Breast epithelium (tissue), 4 donors: ENCODE measurements around the gene TMCO4. TPM values are rescaled to one million over a fixed set of nuclear protein-coding genes. Genes with fewer than 3 reads are reported as not detected.

ENCODE experiments used
- DNase-seq, 2 donors: peaks; one replicate each; pipeline ENCODE4 v3.0.0-alpha.2; 2019; ENCODE audit warnings: low spot score in 2 of 2
- H3K27ac ChIP-seq, 2 donors: fragments of 200-600 bp; sonication (generic) in 1 of 2; one replicate each; pipeline ENCODE4 v1.5.1; 2016 to 2019; ENCODE audit warnings: mild to moderate bottlenecking in 1 of 2
- H3K27me3 ChIP-seq, 2 donors: fragments of 200-600 bp; sonication (generic) in 1 of 2; one replicate each; pipeline versions ENCODE4 v1.5.1 to v1.6.0; 2017 to 2019; ENCODE audit warnings: control low read depth in 1 of 2, mild to moderate bottlenecking in 1 of 2
- H3K36me3 ChIP-seq: fragments of 200-600 bp; one replicate; pipeline ENCODE4 v1.5.1; 2019
- H3K4me1 ChIP-seq, 2 donors: fragments of 200-600 bp; sonication (generic); one replicate each; pipeline ENCODE4 v1.5.1; 2016 to 2019; ENCODE audit warnings: control low read depth in 1 of 2
- H3K4me3 ChIP-seq, 3 donors: fragments of 200-600 bp; sonication (generic); 1 replicate in 2 of 3; 2 replicates in 1 of 3; pipeline ENCODE4 v1.5.1; 2016 to 2019; ENCODE audit warnings: mild to moderate bottlenecking in 3 of 3, moderate library complexity in 2 of 3
- H3K9me3 ChIP-seq, 2 donors: fragments of 200-600 bp; sonication (generic) in 1 of 2; one replicate each; pipeline ENCODE4 v1.5.1; 2016 to 2019; ENCODE audit warnings: control low read depth in 1 of 2
- POLR2A ChIP-seq: fragments of 450-650 bp; IDR thresholded peaks from one replicate; pipeline ENCODE4 v1.6.1; 2016; ENCODE audit warnings: antibody characterized with exemption, mild to moderate bottlenecking, moderate library complexity
- POLR2AphosphoS5 ChIP-seq, 3 donors: sonication (generic); formaldehyde crosslinking; IDR thresholded peaks; one replicate each; pipeline ENCODE4 v1.6.1; 2017; ENCODE audit warnings: antibody characterized with exemption in 3 of 3
- intact Hi-C: fragments of 100-400 bp; cut with DNase I; formaldehyde crosslinking; loops from one replicate; pipeline ENCODE4 v1.15.1; 2023; ENCODE audit warnings: low total_unique reads
- total RNA-seq, 3 donors: library from RNA; depleted of rRNA; stranded (reverse); fragments of >200 nt; gene quantifications; one replicate each; pipeline ENCODE4 v1.1.0, GENCODE V29; 2016
- TF ChIP-seq, protein P1 (sequence below), 3 donors: fragments of 450-650 bp; IDR thresholded peaks; one replicate each; pipeline ENCODE4 v1.5.1; 2016 to 2017; ENCODE audit warnings: antibody characterized with exemption in 3 of 3, mild to moderate bottlenecking in 3 of 3, moderate library complexity in 3 of 3

Gene TMCO4
- total RNA-seq, 3 donors from 2014 or later: 26.7 to 44.2 (median 34.1) TPM

DNA sequence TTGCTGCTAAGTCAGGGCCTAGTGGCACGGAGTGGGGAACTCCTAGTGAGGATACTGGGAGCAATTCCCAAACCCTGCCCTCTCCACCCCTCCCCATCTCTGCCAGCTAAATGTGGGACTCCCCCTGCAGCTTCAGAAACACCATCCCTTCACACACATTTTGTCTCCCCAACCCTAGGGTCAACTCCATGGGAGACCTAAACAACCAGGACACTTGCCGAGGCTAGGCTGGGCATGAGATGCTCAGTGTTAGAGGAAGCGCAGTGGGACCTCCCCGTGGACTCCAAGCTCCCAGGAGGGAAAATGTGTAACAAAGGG, 13.9 kb upstream of the TMCO4 start:
- TF ChIP-seq POLR2A (no peak), POLR2AphosphoS5 (IDR thresholded peaks at IDR 0.05) (no peak)
- TF ChIP-seq, protein P1, sequence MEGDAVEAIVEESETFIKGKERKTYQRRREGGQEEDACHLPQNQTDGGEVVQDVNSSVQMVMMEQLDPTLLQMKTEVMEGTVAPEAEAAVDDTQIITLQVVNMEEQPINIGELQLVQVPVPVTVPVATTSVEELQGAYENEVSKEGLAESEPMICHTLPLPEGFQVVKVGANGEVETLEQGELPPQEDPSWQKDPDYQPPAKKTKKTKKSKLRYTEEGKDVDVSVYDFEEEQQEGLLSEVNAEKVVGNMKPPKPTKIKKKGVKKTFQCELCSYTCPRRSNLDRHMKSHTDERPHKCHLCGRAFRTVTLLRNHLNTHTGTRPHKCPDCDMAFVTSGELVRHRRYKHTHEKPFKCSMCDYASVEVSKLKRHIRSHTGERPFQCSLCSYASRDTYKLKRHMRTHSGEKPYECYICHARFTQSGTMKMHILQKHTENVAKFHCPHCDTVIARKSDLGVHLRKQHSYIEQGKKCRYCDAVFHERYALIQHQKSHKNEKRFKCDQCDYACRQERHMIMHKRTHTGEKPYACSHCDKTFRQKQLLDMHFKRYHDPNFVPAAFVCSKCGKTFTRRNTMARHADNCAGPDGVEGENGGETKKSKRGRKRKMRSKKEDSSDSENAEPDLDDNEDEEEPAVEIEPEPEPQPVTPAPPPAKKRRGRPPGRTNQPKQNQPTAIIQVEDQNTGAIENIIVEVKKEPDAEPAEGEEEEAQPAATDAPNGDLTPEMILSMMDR (IDR thresholded peaks at IDR 0.05): no peak
- Histone ChIP-seq H3K27ac (no peak overlapping the region), H3K4me3 (no peak overlapping the region), H3K27me3 (no peaks in the 10 kb centered on the region), H3K36me3 (no peaks in the 10 kb centered on the region), H3K4me1 (peaks cover 0 to 7% of the 10 kb centered on the region in 2 donors), H3K9me3 (no peaks in the 10 kb centered on the region)
- intact Hi-C loops: no loop called here
- DNase-seq: no peak

DNA sequence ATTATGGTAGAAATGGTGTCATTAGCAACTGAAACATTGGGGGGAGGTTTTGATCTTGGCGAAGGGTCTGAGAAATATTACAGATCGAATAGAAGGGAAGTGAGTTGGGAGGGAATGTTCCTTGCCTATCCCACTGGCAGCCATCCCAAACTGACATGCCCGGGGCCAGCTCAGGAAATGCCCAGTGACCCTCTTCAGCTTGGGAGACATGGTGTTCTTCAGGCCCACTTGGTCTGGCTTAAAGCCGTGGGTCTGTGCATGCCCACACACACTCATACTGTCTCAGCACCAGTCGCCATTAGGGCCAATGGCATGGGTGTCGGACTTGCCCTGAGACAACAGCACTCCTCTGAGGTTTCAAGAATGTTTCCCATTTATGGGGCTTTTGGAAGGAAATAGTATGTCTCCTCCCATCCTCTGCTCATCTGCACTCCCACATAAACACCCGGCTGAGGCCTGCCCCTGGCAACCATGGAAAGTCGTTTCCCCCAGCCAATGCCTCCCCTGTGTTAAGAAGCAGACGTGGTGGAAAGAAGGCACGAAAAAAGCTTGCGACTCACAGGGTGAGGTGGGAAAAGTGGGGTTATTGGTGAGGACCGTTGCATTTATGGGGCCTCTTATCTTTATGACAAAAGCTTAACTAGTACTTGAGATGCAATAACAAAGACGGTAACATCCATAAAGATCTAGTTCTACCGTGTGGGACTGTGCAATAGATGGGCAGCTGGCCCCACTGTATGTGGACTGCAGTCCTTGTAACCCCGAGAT, 13.3 kb upstream of the TMCO4 start:
- H3K27me3 ChIP-seq: no peaks in the 10 kb centered on the region
- no peak overlapping the region for H3K27ac ChIP-seq
- intact Hi-C loops: no loop called here
- H3K36me3 ChIP-seq: no peaks in the 10 kb centered on the region
- H3K9me3 ChIP-seq: no peaks in the 10 kb centered on the region
- H3K4me3 ChIP-seq: no peak overlapping the region
- no peak for DNase-seq
- TF ChIP-seq POLR2A (no peak), POLR2AphosphoS5 (IDR thresholded peaks at IDR 0.05) (no peak)
- TF ChIP-seq, protein P1 (IDR thresholded peaks at IDR 0.05): no peak
- H3K4me1 ChIP-seq: peaks cover 0 to 7% of the 10 kb centered on the region in 2 donors

DNA sequence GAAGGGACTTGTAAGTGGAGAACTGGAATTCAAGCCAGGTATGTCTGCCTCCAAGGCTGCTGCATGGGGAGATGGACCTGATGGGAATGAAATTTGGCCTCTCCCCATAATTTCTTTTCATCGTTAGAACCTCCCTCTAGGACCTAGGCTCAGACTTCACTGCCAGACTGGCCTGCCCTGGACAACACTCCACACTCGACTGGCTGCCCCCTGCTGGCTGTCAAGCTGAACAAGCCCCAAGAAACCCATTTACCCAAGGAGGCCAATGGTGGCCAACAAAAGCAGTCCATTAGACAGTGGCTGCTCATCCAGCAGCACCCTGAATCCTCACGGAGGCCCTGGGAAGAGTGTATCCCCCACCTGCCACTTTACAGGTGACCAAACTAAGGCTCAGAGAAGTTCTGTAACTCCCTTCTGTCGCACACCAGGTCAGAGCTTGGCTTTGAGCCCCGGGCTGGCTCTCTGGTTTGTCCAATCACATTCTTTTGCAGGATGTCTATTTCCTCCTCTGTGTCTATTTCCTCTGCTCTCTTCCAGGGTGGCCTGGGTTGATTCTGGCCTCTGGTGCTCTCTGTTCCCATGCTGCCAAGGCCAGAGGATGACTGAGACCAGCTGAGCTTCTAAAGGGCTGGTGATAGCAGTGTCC, 11.6 kb upstream of the TMCO4 start:
- H3K27ac ChIP-seq: peak overlapping the region; percentile 45 to 75
- H3K36me3 ChIP-seq: no peaks in the 10 kb centered on the region
- no peaks in the 10 kb centered on the region for H3K27me3 ChIP-seq
- no peaks in the 10 kb centered on the region for H3K9me3 ChIP-seq
- TF ChIP-seq, protein P1 (IDR thresholded peaks at IDR 0.05): peak in 2 of 3 donors; percentile 27 to 33
- TF ChIP-seq POLR2A: no peak
- no peak overlapping the region for H3K4me3 ChIP-seq
- H3K4me1 ChIP-seq: peaks cover 0 to 7% of the 10 kb centered on the region in 2 donors
- intact Hi-C loops: no loop called here
- peak in 1 of 2 donors; percentile 62 for DNase-seq

DNA sequence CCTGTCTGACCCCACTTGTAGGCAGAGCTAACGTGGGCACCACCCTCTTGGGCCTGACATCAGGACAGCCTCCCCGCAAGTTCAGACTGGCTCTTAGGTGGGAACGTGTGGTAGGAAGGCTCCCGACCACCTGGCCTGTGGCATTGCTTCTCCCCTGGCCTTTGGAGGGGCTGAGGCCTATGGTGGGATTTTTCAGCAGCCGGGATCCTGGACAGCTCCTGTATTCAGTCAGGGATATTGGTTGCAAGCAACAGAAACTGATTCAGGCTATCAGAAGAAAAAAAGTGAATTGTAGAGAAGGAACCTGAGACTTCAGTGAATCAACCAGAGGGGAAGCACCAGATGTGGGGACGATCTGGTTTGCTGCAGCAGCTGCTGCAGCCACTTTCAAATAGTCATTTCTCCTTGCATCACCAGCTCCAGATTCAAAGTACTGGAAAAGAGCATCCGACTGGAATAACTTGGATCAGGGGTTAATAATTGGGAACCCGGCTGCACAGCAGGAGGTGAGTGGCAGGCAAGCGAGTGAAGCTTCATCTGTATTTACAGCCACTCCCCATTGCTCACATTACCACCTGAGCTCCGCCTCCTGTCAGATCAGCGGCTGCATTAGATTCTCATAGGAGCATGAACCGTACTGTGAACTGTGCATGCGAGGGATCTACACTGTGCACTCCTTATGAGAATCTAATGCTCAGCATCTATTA, 9.5 kb upstream of the TMCO4 start:
- H3K36me3 ChIP-seq: no peaks in the 10 kb centered on the region
- DNase-seq: no peak
- H3K4me1 ChIP-seq: no peaks in the 10 kb centered on the region
- TF ChIP-seq, protein P1 (IDR thresholded peaks at IDR 0.05): no peak
- TF ChIP-seq POLR2AphosphoS5 (IDR thresholded peaks at IDR 0.05) (no peak), POLR2A (no peak)
- no peaks in the 10 kb centered on the region for H3K27me3 ChIP-seq
- peak overlapping the region in 1 of 2 donors; percentile 40 for H3K27ac ChIP-seq
- intact Hi-C loops: no loop called here
- H3K9me3 ChIP-seq: no peaks in the 10 kb centered on the region
- no peak overlapping the region for H3K4me3 ChIP-seq

DNA sequence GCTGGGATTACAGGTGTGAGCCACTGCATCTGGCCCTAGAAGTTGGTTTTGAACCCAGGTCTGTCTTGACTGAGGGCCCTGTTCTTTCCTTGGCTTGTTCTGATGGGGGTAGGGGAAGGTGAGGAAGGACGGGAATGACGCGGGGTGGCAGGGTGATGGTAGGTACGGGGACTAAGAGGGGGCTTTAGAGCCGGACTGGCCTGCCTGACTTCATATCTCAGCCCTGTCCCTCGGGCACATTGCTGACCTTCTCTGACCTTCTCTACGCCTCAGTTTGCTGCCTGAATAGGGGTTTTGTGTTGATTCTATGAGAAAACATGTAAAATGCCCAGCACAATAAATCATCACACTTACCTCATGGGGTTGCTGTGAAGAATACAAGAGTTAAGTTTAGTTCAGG, 8.6 kb upstream of the TMCO4 start:
- Histone ChIP-seq H3K36me3 (no peaks in the 10 kb centered on the region), H3K9me3 (no peaks in the 10 kb centered on the region), H3K27me3 (no peaks in the 10 kb centered on the region), H3K27ac (no peak overlapping the region), H3K4me3 (no peak overlapping the region), H3K4me1 (no peaks in the 10 kb centered on the region)
- intact Hi-C loops: no loop called here
- DNase-seq: no peak
- TF ChIP-seq POLR2A (no peak), POLR2AphosphoS5 (IDR thresholded peaks at IDR 0.05) (no peak)
- TF ChIP-seq, protein P1 (IDR thresholded peaks at IDR 0.05): no peak
